Stimulated activated CD4-positive, alpha-beta T cell treated with anti-CD3 and anti-CD28 coated beads, TNF-alpha, amount 100 ng/mL, for 4 hours (primary cell): ENCODE data around the gene OGT.
A peak's percentile ranks its signal among the peaks of the same experiment; 100 is the strongest.

Source experiments
- DNase-seq, 3 experiments: peaks; one replicate each; pipeline ENCODE4 v3.0.0-alpha.2; 2020; ENCODE audit warnings: low read depth in 3 of 3

OGT gene

GRCh38 chrX:71622576-71623450 is 89.9 kb downstream of the OGT start:
- peak; percentile 13 to 29 (median 21) for DNase-seq

GRCh38 chrX:71623714-71624113 is 90.8 kb downstream of the OGT start:
- no peak for DNase-seq

GRCh38 chrX:71625471-71625870 is 92.6 kb downstream of the OGT start:
- no peak for DNase-seq
